GM12891 (cell line): ENCODE data around the gene CMTM2. TPM values are rescaled to one million over a fixed set of nuclear protein-coding genes. Genes with fewer than 3 reads are reported as not detected.

ENCODE experiments used
- DNase-seq: peaks from one replicate; pipeline ENCODE4 v3.0.0; 2011; ENCODE audit warnings: low spot score; ENCODE audit not compliant: insufficient read length
- FAIRE-seq: peaks from 2 replicates; lab custom pipeline; 2011; peaks lifted over from hg19 to GRCh38; lab: Jason Lieb, UNC
- PAX5 ChIP-seq: IDR thresholded peaks from 2 replicates; pipeline ENCODE4 v1.6.1; 2011; ENCODE audit warnings: low read length, moderate library complexity, mild to moderate bottlenecking; ENCODE audit not compliant: insufficient read depth, severe bottlenecking
- POLR2A ChIP-seq: IDR thresholded peaks from 2 replicates; pipeline ENCODE4 v1.6.1; 2011; ENCODE audit warnings: low read depth, low read length, control low read depth
- POLR2AphosphoS5 ChIP-seq: IDR thresholded peaks from 2 replicates; pipeline ENCODE4 v1.6.1; 2011; ENCODE audit warnings: low read depth, low read length, control low read depth
- POU2F2 ChIP-seq: IDR thresholded peaks from 2 replicates; pipeline ENCODE4 v1.6.1; 2011; ENCODE audit warnings: low read depth, mild to moderate bottlenecking, control low read depth, low read length, moderate library complexity
- SPI1 ChIP-seq: IDR thresholded peaks from 2 replicates; pipeline ENCODE4 v1.6.1; 2011; ENCODE audit warnings: low read depth, low read length, control low read depth
- TAF1 ChIP-seq: IDR thresholded peaks from 2 replicates; pipeline ENCODE4 v1.6.1; 2011; ENCODE audit warnings: low read depth, low read length, control low read depth
- polyA plus RNA-seq: library from polyadenylated mRNA; unstranded; fragments of >200 nt; gene quantifications from one replicate; pipeline ENCODE4 v1.2.1, GENCODE V29; 2012; ENCODE audit warnings: low read depth, missing spikeins, inconsistent platforms; ENCODE audit not compliant: missing spikeins

The CMTM2 gene
- not detected for polyA plus RNA-seq

GRCh38 chr16:66578651-66579531 is at the start of gene CMTM2:
Gene CMTM2 (plus strand): TSS chr16:66579463. CDS start chr16:66579608, 145 bp downstream.
- TF ChIP-seq POLR2AphosphoS5 (no peak), TAF1 (no peak)
- no peak for DNase-seq
- peak; percentile 40 for FAIRE-seq

GRCh38 chr16:66529475-66529874 is 49.8 kb upstream of the CMTM2 start:
- DNase-seq: no peak
- no peak for FAIRE-seq
- no peak for TF ChIP-seq PAX5
- no peak for TF ChIP-seq POU2F2
- TF ChIP-seq POLR2AphosphoS5: no peak
- TF ChIP-seq POLR2A: no peak
- no peak for TF ChIP-seq TAF1
- TF ChIP-seq SPI1: no peak

GRCh38 chr16:66534376-66534799 is 44.9 kb upstream of the CMTM2 start:
- peak; percentile 45 for FAIRE-seq
- no peak for DNase-seq

GRCh38 chr16:66536525-66536924 is 42.7 kb upstream of the CMTM2 start:
- FAIRE-seq: no peak
- DNase-seq: no peak
- TF ChIP-seq PAX5 (no peak), POLR2A (no peak), POLR2AphosphoS5 (no peak), POU2F2 (no peak), TAF1 (no peak), SPI1 (no peak)

More at GRCh38 chr16:66534376-66534799, 44.9 kb upstream of the CMTM2 start:
- TF ChIP-seq PAX5 (no peak), POLR2AphosphoS5 (no peak), SPI1 (no peak)

- FAIRE-seq: peak; percentile 45
- TF ChIP-seq TAF1 (no peak), PAX5 (no peak), SPI1 (no peak), POU2F2 (no peak), POLR2AphosphoS5 (no peak), POLR2A (no peak)
- DNase-seq: no peak
Observed at GRCh38 chr16:66537236-66537635, 42.0 kb upstream of the CMTM2 start.

GRCh38 chr16:66538910-66539309 is 40.4 kb upstream of the CMTM2 start:
- no peak for TF ChIP-seq PAX5
- no peak for TF ChIP-seq TAF1
- TF ChIP-seq SPI1: no peak
- no peak for TF ChIP-seq POU2F2
- no peak for TF ChIP-seq POLR2AphosphoS5
- no peak for TF ChIP-seq POLR2A
- peak; percentile 38 for FAIRE-seq
- DNase-seq: no peak

- FAIRE-seq: peak; percentile 97
- no peak for DNase-seq
- peak; percentile 80 for TF ChIP-seq PAX5
- TF ChIP-seq POLR2AphosphoS5: no peak
Observed at GRCh38 chr16:66539623-66540469, 39.4 kb upstream of the CMTM2 start.

- no peak for FAIRE-seq
- no peak for TF ChIP-seq POU2F2
- no peak for TF ChIP-seq SPI1
- TF ChIP-seq TAF1: no peak
- no peak for TF ChIP-seq POLR2A
- TF ChIP-seq POLR2AphosphoS5: no peak
- TF ChIP-seq PAX5: no peak
- DNase-seq: no peak
Observed at GRCh38 chr16:66541388-66542355, 37.6 kb upstream of the CMTM2 start.

- FAIRE-seq: no peak
- no peak for TF ChIP-seq SPI1
- TF ChIP-seq POU2F2: no peak
- TF ChIP-seq POLR2AphosphoS5: no peak
- no peak for TF ChIP-seq POLR2A
- no peak for TF ChIP-seq TAF1
- no peak for TF ChIP-seq PAX5
- no peak for DNase-seq
Observed at GRCh38 chr16:66542396-66542795, 36.9 kb upstream of the CMTM2 start.

- TF ChIP-seq POU2F2 (no peak), TAF1 (no peak), PAX5 (no peak), SPI1 (no peak), POLR2A (no peak), POLR2AphosphoS5 (no peak)
- no peak for FAIRE-seq
- DNase-seq: no peak
Observed at GRCh38 chr16:66543541-66543940, 35.7 kb upstream of the CMTM2 start.
